Measurements from ENCODE around the gene GCA. TPM values are rescaled to one million over a fixed set of nuclear protein-coding genes. Genes with fewer than 3 reads are reported as not detected.

Gene GCA
- total RNA-seq, 1 experiment from 2014 or later = 6.8 TPM

GRCh38 chr2:162342841-162343240 lies 1.1 kb upstream of the GCA start:
- no peak overlapping the region for H3K27ac ChIP-seq
- no peak for DNase-seq (ENCODE audit: low read depth in 1 of 2, low spot score in 2 of 2)
- H3K4me3 ChIP-seq = no peak overlapping the region
- H3K9me3 ChIP-seq (replicated peaks) = no peaks in the 10 kb centered on the region
- peaks cover 10% of the 10 kb centered on the region; the same call in 1 of the 2 replicates for H3K4me1 ChIP-seq (replicated peaks)
- no peaks in the 10 kb centered on the region for H3K36me3 ChIP-seq
- no peaks in the 10 kb centered on the region for H3K27me3 ChIP-seq (replicated peaks)

- peak overlapping the region; percentile 64 for H3K4me3 ChIP-seq
- H3K9me3 ChIP-seq (replicated peaks) = no peaks in the 10 kb centered on the region
These were observed 474 bp upstream of the GCA start for GRCh38 chr2:162343492-162343823.

DNA sequence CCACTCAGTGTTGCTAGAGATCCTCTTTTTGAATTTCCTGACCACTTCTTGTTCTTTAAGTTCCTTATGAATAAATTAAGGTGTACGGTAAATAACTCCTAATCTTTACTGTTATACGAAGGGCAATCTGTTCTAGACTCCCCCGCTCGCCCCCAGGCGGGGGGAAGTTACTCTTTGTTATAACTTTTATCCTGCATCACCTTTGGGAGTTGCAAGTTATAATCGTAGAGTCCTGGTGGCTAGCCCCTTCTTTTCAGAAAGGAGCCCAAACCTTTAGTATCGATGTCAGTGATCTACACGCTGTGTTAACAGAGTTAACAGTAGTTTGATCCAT lies 652 bp downstream of the GCA start:
- Histone ChIP-seq H3K36me3 (no peaks in the 10 kb centered on the region), H3K27me3 (replicated peaks) (no peaks in the 10 kb centered on the region), H3K4me3 (peak overlapping the region; percentile 64), H3K27ac (no peak overlapping the region), H3K4me1 (replicated peaks) (peaks cover 10% of the 10 kb centered on the region; the same call in 1 of the 2 replicates), H3K9me3 (replicated peaks) (no peaks in the 10 kb centered on the region)
- no peak for DNase-seq (ENCODE audit: low read depth in 1 of 2, low spot score in 2 of 2)

More at GRCh38 chr2:162343492-162343823, 474 bp upstream of the GCA start:
- H3K27ac ChIP-seq = no peak overlapping the region
- DNase-seq (ENCODE audit: low read depth in 1 of 2, low spot score in 2 of 2) = no peak
- H3K36me3 ChIP-seq = no peaks in the 10 kb centered on the region
- H3K4me1 ChIP-seq (replicated peaks) = peaks cover 10% of the 10 kb centered on the region; the same call in 1 of the 2 replicates
- H3K27me3 ChIP-seq (replicated peaks) = no peaks in the 10 kb centered on the region

DNA sequence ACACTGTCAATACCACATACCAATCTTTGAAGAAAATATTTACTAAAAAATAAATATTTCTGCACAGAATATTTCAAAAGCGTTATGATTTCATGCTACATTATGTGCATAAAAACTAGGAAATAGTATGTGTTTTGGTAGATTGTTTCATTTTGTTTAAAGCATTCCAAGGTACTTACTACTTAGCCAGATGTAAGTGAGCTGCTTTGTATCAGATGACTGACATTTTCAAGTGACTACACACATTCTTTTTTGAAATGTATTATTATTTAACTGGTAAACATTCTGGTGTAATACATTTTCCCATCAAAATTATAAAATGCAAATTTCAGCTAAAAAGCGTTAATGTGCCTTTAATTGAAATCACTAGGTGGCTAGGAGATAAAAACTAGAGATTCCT lies 21.5 kb downstream of the GCA start:
- no peak for DNase-seq (ENCODE audit: low read depth in 1 of 2, low spot score in 2 of 2)
- Histone ChIP-seq H3K4me3 (no peak overlapping the region), H3K27me3 (replicated peaks) (no peaks in the 10 kb centered on the region), H3K4me1 (replicated peaks) (no peaks in the 10 kb centered on the region), H3K36me3 (no peaks in the 10 kb centered on the region), H3K9me3 (replicated peaks) (no peaks in the 10 kb centered on the region), H3K27ac (no peak overlapping the region)

DNA sequence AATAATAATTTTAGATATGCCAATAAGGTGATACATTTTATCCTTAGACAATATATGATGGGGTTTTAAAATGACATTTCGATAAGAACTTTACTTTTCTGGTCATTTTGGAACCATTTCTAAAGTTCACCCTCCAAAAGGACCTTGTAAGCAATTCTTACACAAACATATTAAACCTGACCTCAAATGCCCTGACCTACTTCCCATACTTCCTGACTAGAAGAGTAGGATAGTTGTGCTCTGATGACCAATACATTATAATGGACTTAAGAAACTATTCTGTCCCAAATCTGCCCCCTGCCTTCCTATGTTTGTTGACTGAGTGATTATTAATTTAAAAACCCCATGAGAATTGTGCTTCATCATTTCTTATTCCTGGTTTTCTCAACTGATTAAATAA lies 24.6 kb downstream of the GCA start:
- Histone ChIP-seq H3K36me3 (no peaks in the 10 kb centered on the region), H3K9me3 (replicated peaks) (no peaks in the 10 kb centered on the region), H3K4me3 (no peak overlapping the region), H3K4me1 (replicated peaks) (no peaks in the 10 kb centered on the region), H3K27ac (no peak overlapping the region), H3K27me3 (replicated peaks) (no peaks in the 10 kb centered on the region)
- DNase-seq (ENCODE audit: low read depth in 1 of 2, low spot score in 2 of 2) = no peak

- DNase-seq (ENCODE audit: low read depth in 1 of 2, low spot score in 2 of 2) = no peak
- Histone ChIP-seq H3K9me3 (replicated peaks) (no peaks in the 10 kb centered on the region), H3K27ac (no peak overlapping the region), H3K36me3 (no peaks in the 10 kb centered on the region), H3K4me1 (replicated peaks) (no peaks in the 10 kb centered on the region), H3K4me3 (no peak overlapping the region), H3K27me3 (replicated peaks) (no peaks in the 10 kb centered on the region)
These were observed 25.6 kb downstream of the GCA start for GRCh38 chr2:162369551-162369950.

GRCh38 chr2:162370931-162371330 lies 27.0 kb downstream of the GCA start:
- Histone ChIP-seq H3K4me3 (no peak overlapping the region), H3K9me3 (replicated peaks) (no peaks in the 10 kb centered on the region), H3K27me3 (replicated peaks) (no peaks in the 10 kb centered on the region), H3K36me3 (no peaks in the 10 kb centered on the region), H3K4me1 (replicated peaks) (no peaks in the 10 kb centered on the region), H3K27ac (no peak overlapping the region)
- no peak for DNase-seq (ENCODE audit: low read depth in 1 of 2, low spot score in 2 of 2)

- H3K4me1 ChIP-seq (replicated peaks) = no peaks in the 10 kb centered on the region
- no peaks in the 10 kb centered on the region for H3K36me3 ChIP-seq
- DNase-seq (ENCODE audit: low read depth in 1 of 2, low spot score in 2 of 2) = no peak
- no peak overlapping the region for H3K4me3 ChIP-seq
- no peak overlapping the region for H3K27ac ChIP-seq
- no peaks in the 10 kb centered on the region for H3K9me3 ChIP-seq (replicated peaks)
- H3K27me3 ChIP-seq (replicated peaks) = no peaks in the 10 kb centered on the region
These were observed 28.9 kb downstream of the GCA start for GRCh38 chr2:162372818-162373217.

DNA sequence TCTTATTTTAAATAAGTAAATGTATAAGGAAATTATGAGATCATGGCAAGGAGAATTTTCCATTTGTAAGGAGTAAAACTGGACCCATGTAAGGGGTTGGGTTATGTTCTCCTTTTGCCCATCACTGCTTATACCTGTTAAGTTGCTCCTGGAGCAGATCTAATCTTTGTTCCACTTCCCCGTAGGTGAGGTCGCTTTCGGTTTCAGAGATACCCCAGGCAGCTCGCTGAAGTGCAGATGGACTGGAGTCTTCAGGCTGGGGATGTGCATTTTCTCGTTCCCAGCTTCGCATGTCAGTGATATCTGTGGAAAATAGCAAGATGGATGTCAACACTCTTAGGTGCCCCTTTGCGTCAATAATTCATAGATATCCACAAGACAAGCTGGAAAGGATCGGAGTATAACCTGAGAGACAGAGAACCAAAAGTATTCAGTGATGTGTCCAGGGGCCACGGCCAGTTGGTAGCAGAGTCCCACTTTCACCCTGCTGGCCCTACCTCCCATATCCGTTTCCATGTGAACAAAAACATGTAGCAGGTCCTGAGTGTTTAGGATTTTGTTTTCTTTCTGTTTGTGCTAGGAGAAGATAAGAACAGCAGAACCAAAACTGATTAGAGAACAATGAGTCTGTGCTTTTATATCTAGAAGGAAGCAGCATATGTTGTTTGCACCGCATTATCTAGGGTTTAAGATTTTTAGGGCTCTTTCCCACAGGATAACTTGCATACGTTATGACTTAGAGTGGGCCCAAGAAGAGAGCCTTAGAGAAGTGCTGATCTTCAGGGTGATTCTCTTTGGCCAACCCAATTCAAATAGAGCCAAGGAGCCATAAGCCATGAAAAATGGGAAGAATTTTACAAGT lies 36.0 kb downstream of the GCA start:
- H3K9me3 ChIP-seq (replicated peaks) = no peaks in the 10 kb centered on the region
- H3K27ac ChIP-seq = no peak overlapping the region
- H3K27me3 ChIP-seq (replicated peaks) = no peaks in the 10 kb centered on the region
- no peaks in the 10 kb centered on the region for H3K36me3 ChIP-seq
- no peak for DNase-seq (ENCODE audit: low read depth in 1 of 2, low spot score in 2 of 2)
- H3K4me1 ChIP-seq (replicated peaks) = no peaks in the 10 kb centered on the region
- H3K4me3 ChIP-seq = no peak overlapping the region

DNA sequence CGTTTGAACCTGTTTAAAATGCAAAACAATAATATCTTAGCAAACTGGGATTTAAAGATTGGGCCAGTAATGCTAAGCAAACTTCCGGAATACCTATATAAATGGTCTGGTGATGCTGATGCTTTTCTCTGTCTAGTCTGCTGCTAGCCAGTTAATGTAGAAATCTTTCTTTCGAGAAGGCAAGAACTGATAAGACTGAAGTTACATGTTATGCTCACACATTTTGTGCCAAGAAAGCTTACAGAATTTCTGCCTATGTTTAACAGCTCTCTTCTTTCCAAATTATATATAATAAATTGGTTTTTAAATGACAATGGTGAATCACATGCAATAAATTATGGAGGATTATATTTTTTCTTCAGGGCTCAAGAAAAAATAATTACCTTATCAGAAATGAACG lies 37.9 kb downstream of the GCA start:
- H3K27me3 ChIP-seq (replicated peaks) = no peaks in the 10 kb centered on the region
- no peaks in the 10 kb centered on the region for H3K4me1 ChIP-seq (replicated peaks)
- DNase-seq (ENCODE audit: low read depth in 1 of 2, low spot score in 2 of 2) = no peak
- H3K4me3 ChIP-seq = no peak overlapping the region
- no peaks in the 10 kb centered on the region for H3K36me3 ChIP-seq
- H3K27ac ChIP-seq = no peak overlapping the region
- no peaks in the 10 kb centered on the region for H3K9me3 ChIP-seq (replicated peaks)

- no peak for DNase-seq (ENCODE audit: low read depth in 1 of 2, low spot score in 2 of 2)
- H3K27ac ChIP-seq = no peak overlapping the region
- no peaks in the 10 kb centered on the region for H3K4me1 ChIP-seq (replicated peaks)
- no peaks in the 10 kb centered on the region for H3K36me3 ChIP-seq
- H3K9me3 ChIP-seq (replicated peaks) = no peaks in the 10 kb centered on the region
- no peaks in the 10 kb centered on the region for H3K27me3 ChIP-seq (replicated peaks)
- no peak overlapping the region for H3K4me3 ChIP-seq
These were observed 38.3 kb downstream of the GCA start for GRCh38 chr2:162382278-162382677.

DNA sequence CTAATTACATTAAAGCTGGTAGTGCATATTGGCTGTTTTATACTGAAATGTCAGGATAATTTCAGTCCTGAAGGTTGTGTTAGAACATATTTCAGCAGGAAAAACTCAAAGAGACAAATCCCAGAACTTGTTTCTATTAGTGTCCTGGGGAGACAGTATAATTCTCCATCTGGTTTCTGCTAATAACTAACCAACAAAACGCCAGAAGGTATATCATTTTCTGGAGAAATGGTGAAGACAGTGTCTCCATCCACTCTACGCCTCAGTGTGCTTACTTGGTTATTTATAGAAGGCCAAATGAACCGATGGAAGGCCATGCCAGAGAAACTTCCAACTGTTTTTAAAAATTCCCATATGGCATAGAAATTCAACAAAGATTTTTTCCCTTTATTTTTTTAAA lies 41.6 kb downstream of the GCA start:
- no peak overlapping the region for H3K27ac ChIP-seq
- no peaks in the 10 kb centered on the region for H3K4me1 ChIP-seq (replicated peaks)
- no peak for DNase-seq (ENCODE audit: low read depth in 1 of 2, low spot score in 2 of 2)
- H3K36me3 ChIP-seq = no peaks in the 10 kb centered on the region
- no peak overlapping the region for H3K4me3 ChIP-seq
- no peaks in the 10 kb centered on the region for H3K27me3 ChIP-seq (replicated peaks)
- H3K9me3 ChIP-seq (replicated peaks) = no peaks in the 10 kb centered on the region

DNA sequence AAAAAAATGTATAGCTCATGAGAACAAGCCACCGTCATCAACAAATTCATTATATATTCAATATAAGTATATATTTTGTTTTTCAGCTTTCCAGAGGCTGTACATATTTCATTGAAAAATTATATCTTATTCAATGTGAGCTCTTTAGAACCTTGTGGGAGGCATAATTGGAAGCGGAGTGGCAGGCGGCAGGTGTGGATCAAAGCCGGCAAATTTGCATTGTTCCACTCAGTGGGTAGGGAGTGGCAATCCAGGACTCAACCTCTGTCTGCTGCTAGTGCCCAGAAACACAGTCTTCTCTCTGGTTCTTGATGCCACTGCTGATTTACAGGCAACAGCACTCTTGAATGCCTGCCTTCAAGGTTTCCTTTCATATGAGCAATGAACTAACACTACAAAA lies 46.9 kb downstream of the GCA start:
- H3K36me3 ChIP-seq = no peaks in the 10 kb centered on the region
- H3K4me1 ChIP-seq (replicated peaks) = no peaks in the 10 kb centered on the region
- no peak overlapping the region for H3K27ac ChIP-seq
- no peaks in the 10 kb centered on the region for H3K27me3 ChIP-seq (replicated peaks)
- no peak overlapping the region for H3K4me3 ChIP-seq
- no peak for DNase-seq (ENCODE audit: low read depth in 1 of 2, low spot score in 2 of 2)
- no peaks in the 10 kb centered on the region for H3K9me3 ChIP-seq (replicated peaks)

DNA sequence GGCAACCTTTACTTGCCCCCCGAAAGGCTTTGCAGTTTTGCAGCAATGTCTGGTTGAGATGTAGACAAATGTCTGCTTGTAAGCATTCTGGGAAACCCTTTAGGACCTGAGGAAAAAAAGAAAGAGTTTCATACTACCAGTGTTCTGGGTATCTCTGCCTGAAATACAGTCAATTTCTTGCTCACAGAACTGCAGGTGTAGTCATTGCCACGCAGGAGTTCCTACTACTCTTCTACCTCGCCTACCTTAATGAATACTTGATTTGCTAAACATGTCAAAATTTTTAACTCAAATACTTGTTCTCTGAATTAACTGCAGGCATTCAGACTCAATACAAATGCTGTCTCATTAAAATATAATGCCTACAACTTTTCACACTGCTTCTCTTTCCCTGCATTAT lies 56.4 kb downstream of the GCA start:
- Histone ChIP-seq H3K36me3 (no peaks in the 10 kb centered on the region), H3K9me3 (replicated peaks) (no peaks in the 10 kb centered on the region), H3K4me3 (no peak overlapping the region), H3K4me1 (replicated peaks) (no peaks in the 10 kb centered on the region), H3K27me3 (replicated peaks) (no peaks in the 10 kb centered on the region), H3K27ac (no peak overlapping the region)
- DNase-seq (ENCODE audit: low read depth in 1 of 2, low spot score in 2 of 2) = no peak

DNA sequence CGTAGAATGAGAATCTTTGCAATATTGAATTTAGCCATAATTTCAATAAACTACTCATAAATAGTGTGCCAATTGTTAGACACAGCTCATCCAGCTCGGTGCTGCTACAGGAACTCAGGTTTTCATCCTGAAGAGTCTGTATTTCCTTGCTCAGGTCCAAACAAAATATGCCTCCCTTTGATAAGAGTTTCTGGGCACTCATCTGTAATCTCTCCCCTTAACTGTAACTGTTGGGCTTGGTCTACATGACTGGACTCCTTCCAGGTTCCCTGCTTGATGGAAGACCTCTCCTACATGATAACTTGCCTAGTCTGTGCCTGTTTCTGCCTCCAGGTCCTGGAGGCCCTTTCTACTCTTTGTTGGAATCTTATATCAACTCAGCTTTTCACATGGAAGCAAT lies 57.9 kb downstream of the GCA start:
- H3K36me3 ChIP-seq = no peaks in the 10 kb centered on the region
- no peak for DNase-seq (ENCODE audit: low read depth in 1 of 2, low spot score in 2 of 2)
- H3K9me3 ChIP-seq (replicated peaks) = no peaks in the 10 kb centered on the region
- H3K4me1 ChIP-seq (replicated peaks) = no peaks in the 10 kb centered on the region
- no peaks in the 10 kb centered on the region for H3K27me3 ChIP-seq (replicated peaks)
- no peak overlapping the region for H3K4me3 ChIP-seq
- H3K27ac ChIP-seq = no peak overlapping the region
